Cardiac muscle cell (in vitro differentiated cells and primary cell): Measurements from ENCODE around the gene GLMN. TPM values are rescaled to one million over a fixed set of nuclear protein-coding genes. Genes with fewer than 3 reads are reported as not detected.

Source experiments
- DNase-seq, 2 donors: peaks; one replicate each; pipeline versions ENCODE4 v3.0.0 to v3.0.0-alpha.2; 2010 to 2017; ENCODE audit warnings: low read depth in 1 of 2, low spot score in 1 of 2
- H3K27ac ChIP-seq: fragments of 200-600 bp; sonication (generic); 2 replicates; pipeline ENCODE4 v1.5.1; 2016
- H3K27me3 ChIP-seq: fragments of 200-600 bp; sonication (generic); 2 replicates; pipeline ENCODE4 v1.6.0; 2016; ENCODE audit warnings: control low read depth
- H3K36me3 ChIP-seq: fragments of 200-600 bp; sonication (generic); 2 replicates; pipeline ENCODE4 v1.5.1; 2016; ENCODE audit warnings: control low read depth
- H3K4me1 ChIP-seq: fragments of 200-600 bp; sonication (generic); 2 replicates; pipeline ENCODE4 v1.8.1; 2017; ENCODE audit warnings: low read depth, mild to moderate bottlenecking, mixed run types
- H3K4me3 ChIP-seq: fragments of 200-600 bp; sonication (generic); 2 replicates; pipeline ENCODE4 v1.5.1; 2016; ENCODE audit warnings: mild to moderate bottlenecking
- H3K9me3 ChIP-seq: fragments of 200-600 bp; sonication (generic); 2 replicates; pipeline ENCODE4 v1.5.1; 2017; ENCODE audit warnings: low read depth, mild to moderate bottlenecking, control low read depth
- polyA plus RNA-seq: library from polyadenylated mRNA; unstranded; fragments of >200 nt; fragmentation: Nextera tagmentation; extraction: Ambion mirVana; gene quantifications from 2 replicates; pipeline ENCODE4 v1.2.1, GENCODE V29; 2016
- total RNA-seq: library from RNA; depleted of rRNA; stranded (reverse); fragments of >200 nt; gene quantifications from 2 replicates; pipeline ENCODE4 v1.2.3, GENCODE V29; 2016
- TF ChIP-seq, protein P1 (sequence below): IDR thresholded peaks from 2 replicates; pipeline ENCODE4 v1.5.1; 2012; ENCODE audit warnings: low read depth, mild to moderate bottlenecking, low read length

Gene GLMN
- total and polyA plus RNA-seq, 2 experiments from 2014 or later = 12.4 to 26.2 TPM

DNA sequence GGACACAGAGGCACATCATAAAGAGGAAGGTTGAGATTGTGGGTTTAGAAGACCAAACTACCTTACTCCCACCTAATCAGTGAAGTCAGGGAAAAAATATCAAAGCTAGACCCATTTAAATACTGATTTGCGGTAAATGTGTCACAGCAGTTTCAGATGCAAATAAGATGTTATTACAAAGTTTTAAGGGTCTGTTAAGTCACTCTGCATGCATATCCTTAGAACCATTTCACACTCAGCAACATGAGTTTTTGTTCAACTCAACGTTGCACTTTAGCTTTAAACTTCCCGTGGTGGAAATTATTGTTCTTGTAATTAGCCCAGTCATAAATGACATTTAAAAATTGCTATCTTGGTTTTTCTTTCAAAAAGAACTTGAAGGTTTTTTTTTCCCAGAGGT is 34.9 kb upstream of the GLMN start:
- Histone ChIP-seq H3K4me1 (no peaks in the 10 kb centered on the region), H3K9me3 (no peaks in the 10 kb centered on the region), H3K27ac (no peak overlapping the region), H3K4me3 (no peak overlapping the region), H3K27me3 (no peaks in the 10 kb centered on the region), H3K36me3 (peaks cover 14% of the 10 kb centered on the region)
- DNase-seq = no peak
- TF ChIP-seq, protein P1, sequence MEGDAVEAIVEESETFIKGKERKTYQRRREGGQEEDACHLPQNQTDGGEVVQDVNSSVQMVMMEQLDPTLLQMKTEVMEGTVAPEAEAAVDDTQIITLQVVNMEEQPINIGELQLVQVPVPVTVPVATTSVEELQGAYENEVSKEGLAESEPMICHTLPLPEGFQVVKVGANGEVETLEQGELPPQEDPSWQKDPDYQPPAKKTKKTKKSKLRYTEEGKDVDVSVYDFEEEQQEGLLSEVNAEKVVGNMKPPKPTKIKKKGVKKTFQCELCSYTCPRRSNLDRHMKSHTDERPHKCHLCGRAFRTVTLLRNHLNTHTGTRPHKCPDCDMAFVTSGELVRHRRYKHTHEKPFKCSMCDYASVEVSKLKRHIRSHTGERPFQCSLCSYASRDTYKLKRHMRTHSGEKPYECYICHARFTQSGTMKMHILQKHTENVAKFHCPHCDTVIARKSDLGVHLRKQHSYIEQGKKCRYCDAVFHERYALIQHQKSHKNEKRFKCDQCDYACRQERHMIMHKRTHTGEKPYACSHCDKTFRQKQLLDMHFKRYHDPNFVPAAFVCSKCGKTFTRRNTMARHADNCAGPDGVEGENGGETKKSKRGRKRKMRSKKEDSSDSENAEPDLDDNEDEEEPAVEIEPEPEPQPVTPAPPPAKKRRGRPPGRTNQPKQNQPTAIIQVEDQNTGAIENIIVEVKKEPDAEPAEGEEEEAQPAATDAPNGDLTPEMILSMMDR = no peak

DNA sequence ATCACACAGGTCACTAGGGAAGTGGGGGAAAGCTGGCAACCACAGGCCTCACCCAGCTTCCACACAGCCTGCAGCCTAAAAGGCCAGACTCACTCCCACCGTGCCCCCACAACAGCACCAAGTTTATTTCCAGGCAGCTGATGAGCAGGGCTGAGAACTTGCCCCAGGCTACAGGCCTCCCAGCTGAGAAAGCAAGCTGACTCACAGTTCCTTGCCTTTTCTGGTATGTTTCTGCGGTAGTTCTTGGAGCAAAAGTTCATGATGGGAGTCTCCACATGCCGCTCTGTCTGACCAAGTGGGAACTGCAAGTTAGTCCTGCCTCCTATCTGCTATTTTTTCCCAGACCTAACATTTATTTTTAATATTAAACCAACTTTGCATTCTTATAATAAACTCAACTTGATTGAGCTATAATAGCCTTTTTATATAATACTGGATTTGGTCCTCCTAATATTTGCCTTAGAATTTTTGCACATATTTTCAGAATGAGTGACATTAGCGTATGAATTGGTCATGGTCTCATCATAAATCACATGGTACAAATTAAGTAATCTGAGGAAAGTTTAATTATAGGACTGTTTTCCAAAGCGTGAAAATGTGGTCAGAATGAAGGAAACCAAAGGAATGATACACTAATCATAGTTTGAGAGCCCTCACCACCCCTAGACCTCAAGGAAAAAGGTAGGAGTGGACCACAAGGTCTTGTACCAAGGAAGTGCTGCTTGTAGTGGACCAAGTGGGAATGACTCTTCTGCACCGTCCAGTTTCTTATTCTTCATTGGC is 30.8 kb upstream of the GLMN start:
- TF ChIP-seq, protein P1 = no peak
- Histone ChIP-seq H3K27ac (no peak overlapping the region), H3K27me3 (no peaks in the 10 kb centered on the region), H3K36me3 (peaks cover 11% of the 10 kb centered on the region), H3K9me3 (no peaks in the 10 kb centered on the region), H3K4me1 (no peaks in the 10 kb centered on the region), H3K4me3 (no peak overlapping the region)
- no peak for DNase-seq

DNA sequence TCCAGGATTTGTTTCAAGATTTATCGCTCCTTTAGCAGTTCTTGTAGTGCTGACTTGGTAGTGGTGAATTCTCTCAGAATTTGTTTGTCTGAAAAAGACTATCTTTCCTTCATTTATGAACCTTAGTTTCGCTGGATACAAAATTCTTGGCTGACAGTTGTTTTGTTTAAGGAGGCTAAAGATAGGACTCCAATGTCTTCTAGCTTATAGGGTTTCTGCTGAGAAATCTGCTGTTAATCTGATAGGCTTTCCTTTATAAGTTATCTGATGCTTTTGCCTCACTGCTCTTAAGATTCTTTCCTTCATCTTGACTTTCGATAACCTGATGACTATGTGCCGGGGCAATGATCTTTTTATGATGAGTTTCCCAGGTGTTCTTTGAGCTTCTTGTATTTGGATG is 29.0 kb upstream of the GLMN start:
- Histone ChIP-seq H3K4me1 (no peaks in the 10 kb centered on the region), H3K27me3 (no peaks in the 10 kb centered on the region), H3K4me3 (no peak overlapping the region), H3K9me3 (no peaks in the 10 kb centered on the region), H3K27ac (no peak overlapping the region), H3K36me3 (peaks cover 25% of the 10 kb centered on the region)
- no peak for DNase-seq
- TF ChIP-seq, protein P1 = no peak

DNA sequence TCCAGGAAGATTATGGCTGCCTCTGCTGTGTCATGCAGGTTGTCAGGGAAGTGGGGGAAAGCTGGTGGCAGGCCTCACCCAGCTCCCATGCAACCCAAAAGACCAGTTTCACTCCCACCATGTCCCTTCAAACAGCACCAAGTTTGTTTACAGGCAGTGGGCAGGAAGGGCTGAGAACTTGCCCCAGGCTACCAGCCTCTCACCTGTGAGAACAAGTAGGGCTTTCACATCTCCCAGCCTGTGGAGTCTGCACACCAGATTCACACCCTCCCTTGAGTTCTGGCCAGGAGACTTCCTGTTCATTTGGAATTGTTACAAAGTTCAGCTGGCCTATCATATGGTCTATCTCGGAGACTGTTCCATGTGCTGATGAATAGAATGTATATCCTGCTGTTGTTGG is 27.9 kb upstream of the GLMN start:
- Histone ChIP-seq H3K9me3 (no peaks in the 10 kb centered on the region), H3K4me3 (no peak overlapping the region), H3K4me1 (no peaks in the 10 kb centered on the region), H3K27me3 (no peaks in the 10 kb centered on the region), H3K36me3 (peaks cover 25% of the 10 kb centered on the region), H3K27ac (no peak overlapping the region)
- TF ChIP-seq, protein P1 = no peak
- no peak for DNase-seq

DNA sequence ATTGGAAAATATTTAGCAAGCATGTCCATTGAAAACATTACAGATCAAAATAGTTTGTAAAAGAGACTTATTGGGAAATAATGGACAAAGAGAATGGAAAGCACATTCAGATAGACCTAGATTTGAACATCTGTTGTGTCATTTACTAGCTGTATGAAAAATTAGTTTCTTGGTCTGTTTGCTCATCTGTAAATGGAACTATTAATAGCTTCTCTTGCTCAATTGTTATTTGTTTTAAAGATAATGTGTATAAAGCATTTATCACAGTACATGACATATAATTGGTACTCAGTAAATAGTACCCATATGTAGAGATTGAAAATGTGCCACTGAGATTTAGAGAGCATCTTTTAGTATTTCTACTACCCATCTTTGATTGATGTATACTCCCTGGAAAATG is 26.0 kb upstream of the GLMN start:
- Histone ChIP-seq H3K36me3 (peaks cover 33% of the 10 kb centered on the region), H3K9me3 (no peaks in the 10 kb centered on the region), H3K4me3 (no peak overlapping the region), H3K27ac (no peak overlapping the region), H3K4me1 (no peaks in the 10 kb centered on the region), H3K27me3 (no peaks in the 10 kb centered on the region)
- TF ChIP-seq, protein P1 = no peak
- DNase-seq = no peak
